IMR-90 (cell line): Measurements from ENCODE around the gene POU2F2.

Source experiments
- MAZ ChIP-seq: IDR thresholded peaks from 2 replicates; pipeline ENCODE4 v1.6.1; 2012; ENCODE audit warnings: low read depth, mild to moderate bottlenecking, low read length, improper control_type of control experiment, moderate library complexity, borderline replicate concordance
- NFE2L2 ChIP-seq: fragments of 150-350 bp; IDR thresholded peaks from 2 replicates; pipeline ENCODE4 v1.6.1; 2016; ENCODE audit warnings: low read depth, mild to moderate bottlenecking, low read length
- POLR2A ChIP-seq: IDR thresholded peaks from 2 replicates; pipeline ENCODE4 v1.6.1; 2012; ENCODE audit warnings: mild to moderate bottlenecking, low read depth, low read length
- RCOR1 ChIP-seq: IDR thresholded peaks from 2 replicates; pipeline ENCODE4 v1.6.1; 2012; ENCODE audit warnings: mild to moderate bottlenecking, low read length, improper control_type of control experiment; ENCODE audit not compliant: insufficient replicate concordance
- RFX5 ChIP-seq: IDR thresholded peaks from 2 replicates; pipeline ENCODE4 v1.8.0; 2012; ENCODE audit warnings: low read depth, mild to moderate bottlenecking, low read length, moderate library complexity
- TF ChIP-seq, protein P1 (sequence below): conservative IDR thresholded peaks from 2 replicates; pipeline ENCODE4 v1.5.1; 2012; ENCODE audit warnings: mild to moderate bottlenecking, low read depth, low read length, improper control_type of control experiment

DNA sequence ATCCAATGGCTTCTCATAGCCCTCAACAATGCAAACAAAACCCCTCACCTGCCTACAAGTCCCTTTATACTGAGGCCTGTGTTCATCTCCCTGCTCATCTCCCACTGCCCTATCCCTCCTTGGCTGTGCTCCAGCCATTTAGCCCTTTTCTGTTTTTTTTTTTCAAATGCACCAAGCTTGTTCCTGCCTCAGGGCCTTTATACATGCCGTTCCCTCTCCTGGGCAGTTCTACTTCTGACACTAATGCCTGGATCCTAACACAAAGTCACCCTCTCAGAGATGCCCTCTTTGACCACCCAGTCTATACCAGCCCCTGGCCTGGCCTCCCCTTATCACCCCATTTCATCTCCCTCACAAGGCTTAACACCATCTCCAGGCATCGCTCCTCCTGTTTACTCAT, 29.4 kb downstream of the POU2F2 start:
- TF ChIP-seq, protein P1, sequence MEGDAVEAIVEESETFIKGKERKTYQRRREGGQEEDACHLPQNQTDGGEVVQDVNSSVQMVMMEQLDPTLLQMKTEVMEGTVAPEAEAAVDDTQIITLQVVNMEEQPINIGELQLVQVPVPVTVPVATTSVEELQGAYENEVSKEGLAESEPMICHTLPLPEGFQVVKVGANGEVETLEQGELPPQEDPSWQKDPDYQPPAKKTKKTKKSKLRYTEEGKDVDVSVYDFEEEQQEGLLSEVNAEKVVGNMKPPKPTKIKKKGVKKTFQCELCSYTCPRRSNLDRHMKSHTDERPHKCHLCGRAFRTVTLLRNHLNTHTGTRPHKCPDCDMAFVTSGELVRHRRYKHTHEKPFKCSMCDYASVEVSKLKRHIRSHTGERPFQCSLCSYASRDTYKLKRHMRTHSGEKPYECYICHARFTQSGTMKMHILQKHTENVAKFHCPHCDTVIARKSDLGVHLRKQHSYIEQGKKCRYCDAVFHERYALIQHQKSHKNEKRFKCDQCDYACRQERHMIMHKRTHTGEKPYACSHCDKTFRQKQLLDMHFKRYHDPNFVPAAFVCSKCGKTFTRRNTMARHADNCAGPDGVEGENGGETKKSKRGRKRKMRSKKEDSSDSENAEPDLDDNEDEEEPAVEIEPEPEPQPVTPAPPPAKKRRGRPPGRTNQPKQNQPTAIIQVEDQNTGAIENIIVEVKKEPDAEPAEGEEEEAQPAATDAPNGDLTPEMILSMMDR, result no peak
- TF ChIP-seq RCOR1, result no peak
- no peak for TF ChIP-seq RFX5
- TF ChIP-seq MAZ, result no peak
- no peak for TF ChIP-seq NFE2L2
- TF ChIP-seq POLR2A, result no peak
